Right ventricle myocardium superior (tissue), 1 donor: ENCODE data around the gene LRRC14B. TPM values are rescaled to one million over a fixed set of nuclear protein-coding genes. Genes with fewer than 3 reads are reported as not detected.
A peak's percentile ranks its signal among the peaks of the same experiment; 100 is the strongest.
"Not testable (repeated sequence)": the region's sequence is repeated elsewhere in the genome, so short reads cannot be mapped to it uniquely, and the experiment has no call there.

Source experiments
- ATAC-seq: fragments of 200-7000 bp; cut with Tn5 transposase; one replicate; pipeline ENCODE4 v1.9.1; 2020; ENCODE audit warnings: mild to moderate bottlenecking; ENCODE audit not compliant: poor library complexity
- DNase-seq: peaks from one replicate; pipeline ENCODE4 v3.0.0-alpha.2; 2020
- intact Hi-C: fragments of 100-400 bp; cut with DNase I; formaldehyde crosslinking; loops from one replicate; pipeline ENCODE4 v1.11.2; 2022
- total RNA-seq: library from RNA; stranded (reverse); fragmentation: NEBNext Ultra II Directional; extraction: Animal tissue kit (Norgen Biotek cat#: 25700); gene quantifications from one replicate; pipeline ENCODE4 v1.2.1, GENCODE V29; 2021
- donor health status: DM: no; HTN: yes; CAD: no; lungs with severe emphysema.

Gene LRRC14B
- total RNA-seq, 1 donor from 2014 or later: 103 TPM

GRCh38 chr5:199197-199949, 8.1 kb downstream of the LRRC14B start:
- intact Hi-C loops: no loop called here
- DNase-seq (no peak), ATAC-seq (no peak)

- DNase-seq: no peak
- intact Hi-C loops: no loop called here
- peak; percentile 29 for ATAC-seq
Measured at GRCh38 chr5:199950-200645, 8.8 kb downstream of the LRRC14B start.

- ATAC-seq: no peak
- no peak for DNase-seq
- intact Hi-C loops: no loop called here
Measured at GRCh38 chr5:200985-201384, 9.7 kb downstream of the LRRC14B start.

- ATAC-seq (no peak), DNase-seq (no peak)
- intact Hi-C loops: no loop called here
Measured at GRCh38 chr5:201672-202071, 10.4 kb downstream of the LRRC14B start.

GRCh38 chr5:203246-203930, 12.1 kb downstream of the LRRC14B start:
- ATAC-seq (no peak), DNase-seq (no peak)
- intact Hi-C loops: no loop called here

GRCh38 chr5:204001-204400, 12.7 kb downstream of the LRRC14B start:
- no peak for DNase-seq
- intact Hi-C loops: no loop called here
- no peak for ATAC-seq

- DNase-seq: no peak
- no peak for ATAC-seq
- intact Hi-C loops: no loop called here
Measured at GRCh38 chr5:204462-204861, 13.2 kb downstream of the LRRC14B start.

GRCh38 chr5:204966-205670, 13.8 kb downstream of the LRRC14B start:
- no peak for DNase-seq
- no peak for ATAC-seq
- intact Hi-C loops: no loop called here

- DNase-seq: no peak
- intact Hi-C loops: no loop called here
- peak; percentile 92 for ATAC-seq
Measured at GRCh38 chr5:206406-206805, 15.1 kb downstream of the LRRC14B start.

- DNase-seq: no peak
- ATAC-seq: peak; percentile 65
- intact Hi-C loops: no loop called here
Measured at GRCh38 chr5:206927-207536, 15.7 kb downstream of the LRRC14B start.

GRCh38 chr5:207599-207998, 16.3 kb downstream of the LRRC14B start:
- intact Hi-C loops: no loop called here

GRCh38 chr5:208449-209114, 17.3 kb downstream of the LRRC14B start:
- intact Hi-C loops: no loop called here
- ATAC-seq (no peak), DNase-seq (no peak)

More at GRCh38 chr5:207599-207998, 16.3 kb downstream of the LRRC14B start:
- no peak for DNase-seq
- peak; percentile 7 for ATAC-seq

GRCh38 chr5:213803-214395, 22.6 kb downstream of the LRRC14B start:
- ATAC-seq: no peak
- no peak for DNase-seq
- intact Hi-C loops: no loop called here

GRCh38 chr5:215256-215655, 24.0 kb downstream of the LRRC14B start:
- ATAC-seq, intact Hi-C loops, DNase-seq: not testable (repeated sequence)

GRCh38 chr5:216076-216475, 24.8 kb downstream of the LRRC14B start:
- ATAC-seq, DNase-seq, intact Hi-C loops: not testable (repeated sequence)

GRCh38 chr5:217494-218456, 26.5 kb downstream of the LRRC14B start, which contains the start of the genes CCDC127 and SDHA:
Gene CCDC127, minus strand, starts transcription at chr5:218153. Its CDS starts 1,304 bp downstream, at chr5:216849.
Gene SDHA, plus strand, starts transcription at chr5:218320. Its CDS starts 36 bp downstream, at chr5:218356.
- DNase-seq: peak; percentile 99
- intact Hi-C loops: not testable (repeated sequence)
- peak; percentile 96 for ATAC-seq
